ENCODE measurements around the gene TRAPPC3.
"Not testable (repeated sequence)": the region's sequence is repeated elsewhere in the genome, so short reads cannot be mapped to it uniquely, and the experiment has no call there.

Gene TRAPPC3

DNA sequence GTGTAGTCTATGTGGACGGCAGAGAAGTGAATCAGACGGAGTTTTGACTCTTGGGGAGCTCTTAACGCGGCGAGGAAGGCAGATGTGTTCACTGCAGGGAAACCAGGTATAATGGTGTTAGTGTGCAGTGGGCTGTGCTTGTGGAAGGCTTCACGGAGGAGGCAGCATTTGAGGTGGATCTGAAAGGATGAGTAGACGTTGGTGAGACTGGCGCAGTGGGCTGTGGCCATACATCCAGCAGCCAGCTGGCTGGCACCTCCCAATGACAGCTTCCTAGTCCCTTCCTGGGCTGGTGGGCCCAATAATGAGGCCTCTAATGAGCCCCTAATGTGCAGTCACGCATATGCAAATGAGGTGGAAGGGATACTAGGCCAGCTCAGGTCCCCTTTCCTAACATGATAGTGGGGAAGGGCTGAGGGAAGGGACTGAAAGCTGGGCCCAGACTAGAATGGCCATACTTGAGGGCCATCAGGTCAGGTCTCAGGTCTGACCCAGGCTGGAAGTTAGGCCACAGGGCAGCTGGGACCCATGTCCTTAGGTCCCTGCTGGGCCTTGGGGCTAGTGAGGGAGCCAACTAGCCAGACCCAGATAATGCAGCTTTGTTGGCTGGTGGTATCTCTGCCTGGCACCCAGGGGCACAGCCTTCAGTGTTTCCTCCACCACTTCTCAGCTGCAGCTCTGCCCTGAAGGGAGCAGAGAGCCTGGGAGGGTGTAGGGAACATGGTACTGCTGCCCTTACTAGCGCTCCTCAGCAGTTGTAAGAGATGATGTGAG, 10.5 kb upstream of the TRAPPC3 start:
- peaks cover 5% of the 10 kb centered on the region for H3K4me1 ChIP-seq (ENCODE audit: control insufficient read depth, insufficient read depth, low read length)
- H3K9me3 ChIP-seq (ENCODE audit: control insufficient read depth, insufficient read depth, low read depth, low read length), result no peaks in the 10 kb centered on the region
- POLR2A ChIA-PET, result interaction anchor here (0.6 to 2.3 kb wide), 4 partner anchors 9 to 44 kb away, joined by 4 to 28 read pairs (median 5); partner anchors contain the start of gene TRAPPC3
- H3K36me3 ChIP-seq (ENCODE audit: control insufficient read depth in 2 of 2, insufficient read depth in 1 of 2, low read length in 2 of 2), result peaks cover 0 to 58% of the 10 kb centered on the region in 2 experiments; a peak in 1 of 3 replicates
- CTCF ChIA-PET, result interaction anchor here (0.6 to 3.4 kb wide), 10 partner anchors 8 to 290 kb away, joined by 3 to 28 read pairs (median 5); partner anchors contain the start of genes OSCP1 and TRAPPC3
- peak overlapping the region; percentile 78; the same call in 1 of the 2 replicates for H3K27ac ChIP-seq (ENCODE audit: extremely low read depth, low read depth, low read length)
- H3K4me3 ChIP-seq (ENCODE audit: low read depth, low read length), result no peak overlapping the region
- TF ChIP-seq, protein P1, sequence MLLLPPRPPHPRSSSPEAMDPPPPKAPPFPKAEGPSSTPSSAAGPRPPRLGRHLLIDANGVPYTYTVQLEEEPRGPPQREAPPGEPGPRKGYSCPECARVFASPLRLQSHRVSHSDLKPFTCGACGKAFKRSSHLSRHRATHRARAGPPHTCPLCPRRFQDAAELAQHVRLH (tag by site-specific recombination; IDR thresholded peaks at IDR 0.05), result no peak
- no peak for TF ChIP-seq ZIC2 (tag by site-specific recombination; IDR thresholded peaks at IDR 0.05)
- TF ChIP-seq ZNF623 (tag by site-specific recombination; IDR thresholded peaks at IDR 0.05), result no peak
- TF ChIP-seq, protein P2, sequence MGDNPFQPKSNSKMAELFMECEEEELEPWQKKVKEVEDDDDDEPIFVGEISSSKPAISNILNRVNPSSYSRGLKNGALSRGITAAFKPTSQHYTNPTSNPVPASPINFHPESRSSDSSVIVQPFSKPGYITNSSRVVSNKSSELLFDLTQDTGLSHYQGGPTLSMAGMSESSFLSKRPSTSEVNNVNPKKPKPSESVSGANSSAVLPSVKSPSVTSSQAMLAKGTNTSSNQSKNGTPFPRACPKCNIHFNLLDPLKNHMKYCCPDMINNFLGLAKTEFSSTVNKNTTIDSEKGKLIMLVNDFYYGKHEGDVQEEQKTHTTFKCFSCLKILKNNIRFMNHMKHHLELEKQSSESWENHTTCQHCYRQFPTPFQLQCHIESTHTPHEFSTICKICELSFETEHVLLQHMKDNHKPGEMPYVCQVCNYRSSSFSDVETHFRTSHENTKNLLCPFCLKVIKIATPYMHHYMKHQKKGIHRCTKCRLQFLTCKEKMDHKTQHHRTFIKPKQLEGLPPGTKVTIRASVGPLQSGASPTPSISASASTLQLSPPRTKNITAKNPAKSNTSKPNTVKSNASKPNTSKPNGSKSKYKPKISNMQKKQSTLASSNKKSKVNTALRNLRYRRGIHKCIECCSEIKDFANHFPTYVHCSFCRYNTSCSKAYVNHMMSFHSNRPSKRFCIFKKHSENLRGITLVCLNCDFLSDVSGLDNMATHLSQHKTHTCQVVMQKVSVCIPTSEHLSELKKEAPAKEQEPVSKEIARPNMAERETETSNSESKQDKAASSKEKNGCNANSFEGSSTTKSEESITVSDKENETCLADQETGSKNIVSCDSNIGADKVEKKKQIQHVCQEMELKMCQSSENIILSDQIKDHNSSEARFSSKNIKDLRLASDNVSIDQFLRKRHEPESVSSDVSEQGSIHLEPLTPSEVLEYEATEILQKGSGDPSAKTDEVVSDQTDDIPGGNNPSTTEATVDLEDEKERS (tag by site-specific recombination; IDR thresholded peaks at IDR 0.05), result no peak
- no peak for TF ChIP-seq ZNF404 (tag by site-specific recombination; IDR thresholded peaks at IDR 0.05)
- TF ChIP-seq KLF9 (tag by site-specific recombination; IDR thresholded peaks at IDR 0.05; ENCODE audit: low read depth), result no peak
- no peak for TF ChIP-seq ZNF202 (tag by site-specific recombination; IDR thresholded peaks at IDR 0.05; ENCODE audit: borderline replicate concordance)
- TF ChIP-seq ZNF621 (tag by site-specific recombination; IDR thresholded peaks at IDR 0.05), result no peak
- TF ChIP-seq ZNF660 (tag by site-specific recombination; IDR thresholded peaks at IDR 0.05), result no peak
- TF ChIP-seq KLF8 (tag by site-specific recombination; IDR thresholded peaks at IDR 0.05), result no peak
- TF ChIP-seq, protein P3, sequence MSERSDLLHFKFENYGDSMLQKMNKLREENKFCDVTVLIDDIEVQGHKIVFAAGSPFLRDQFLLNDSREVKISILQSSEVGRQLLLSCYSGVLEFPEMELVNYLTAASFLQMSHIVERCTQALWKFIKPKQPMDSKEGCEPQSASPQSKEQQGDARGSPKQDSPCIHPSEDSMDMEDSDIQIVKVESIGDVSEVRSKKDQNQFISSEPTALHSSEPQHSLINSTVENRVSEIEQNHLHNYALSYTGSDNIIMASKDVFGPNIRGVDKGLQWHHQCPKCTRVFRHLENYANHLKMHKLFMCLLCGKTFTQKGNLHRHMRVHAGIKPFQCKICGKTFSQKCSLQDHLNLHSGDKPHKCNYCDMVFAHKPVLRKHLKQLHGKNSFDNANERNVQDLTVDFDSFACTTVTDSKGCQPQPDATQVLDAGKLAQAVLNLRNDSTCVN (tag by site-specific recombination; optimal IDR thresholded peaks at IDR 0.05), result no peak
- no peak for TF ChIP-seq ZFP3 (tag by site-specific recombination; IDR thresholded peaks at IDR 0.05; ENCODE audit: low read depth)
- TF ChIP-seq ZNF521 (tag by site-specific recombination; IDR thresholded peaks at IDR 0.05), result no peak
- TF ChIP-seq ZEB2 (tag by site-specific recombination; IDR thresholded peaks at IDR 0.05), result no peak
- TF ChIP-seq ZNF560 (tag by site-specific recombination; IDR thresholded peaks at IDR 0.05; ENCODE audit: borderline replicate concordance), result no peak
- TF ChIP-seq ZNF174 (tag by site-specific recombination; IDR thresholded peaks at IDR 0.05), result no peak

DNA sequence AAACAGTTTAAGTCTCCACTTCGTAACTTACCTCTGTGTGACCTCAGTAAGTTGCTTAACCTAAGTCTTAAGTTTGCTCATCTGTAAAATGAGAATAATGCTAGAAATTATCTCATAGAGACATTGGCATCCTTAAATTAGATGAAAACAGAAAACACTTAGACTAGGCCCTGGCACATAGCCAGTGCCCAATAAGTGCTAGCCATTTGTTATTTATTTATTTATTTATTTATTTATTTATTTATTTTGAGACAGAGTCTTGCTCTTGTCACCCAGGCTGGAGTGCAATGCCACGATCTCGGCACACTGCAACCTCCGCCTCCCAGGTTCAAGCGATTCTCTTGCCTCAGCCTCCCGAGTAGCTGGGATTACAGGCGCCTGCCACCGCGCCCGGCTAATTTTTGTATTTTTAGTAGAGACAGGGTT, 9.6 kb upstream of the TRAPPC3 start:
- ChIA-PET POLR2A (interaction anchor here (1.4 kb wide), 1 partner anchor 24 kb away, joined by 4 read pairs; no protein-coding TSS in a partner anchor), CTCF (interaction anchor here (1.0 to 2.3 kb wide), 3 partner anchors 9 to 127 kb away, joined by 3 to 12 read pairs (median 8); partner anchors contain the start of gene TRAPPC3)
- not testable (repeated sequence) for H3K9me3 ChIP-seq (ENCODE audit: control insufficient read depth, insufficient read depth, low read depth, low read length); H3K4me3 ChIP-seq (ENCODE audit: low read depth, low read length); H3K27ac ChIP-seq (ENCODE audit: extremely low read depth, low read depth, low read length); H3K4me1 ChIP-seq (ENCODE audit: control insufficient read depth, insufficient read depth, low read length)
- H3K36me3 ChIP-seq (ENCODE audit: control insufficient read depth in 2 of 2, insufficient read depth in 1 of 2, low read length in 2 of 2), result peaks cover 0 to 49% of the 10 kb centered on the region in 2 experiments; a peak in 1 of 3 replicates
- TF ChIP-seq ZNF629 (tag by site-specific recombination; IDR thresholded peaks at IDR 0.05), result peak; percentile 71
- TF ChIP-seq ZNF548 (tag by site-specific recombination; IDR thresholded peaks at IDR 0.05), result 0 out of 2 replicates have a peak, but pooled peaks have one; percentile 35
- peak; percentile 65; the same call in 1 of the 2 replicates for TF ChIP-seq MZF1 (tag by site-specific recombination; IDR thresholded peaks at IDR 0.05; ENCODE audit: borderline replicate concordance)
- TF ChIP-seq, protein P4, sequence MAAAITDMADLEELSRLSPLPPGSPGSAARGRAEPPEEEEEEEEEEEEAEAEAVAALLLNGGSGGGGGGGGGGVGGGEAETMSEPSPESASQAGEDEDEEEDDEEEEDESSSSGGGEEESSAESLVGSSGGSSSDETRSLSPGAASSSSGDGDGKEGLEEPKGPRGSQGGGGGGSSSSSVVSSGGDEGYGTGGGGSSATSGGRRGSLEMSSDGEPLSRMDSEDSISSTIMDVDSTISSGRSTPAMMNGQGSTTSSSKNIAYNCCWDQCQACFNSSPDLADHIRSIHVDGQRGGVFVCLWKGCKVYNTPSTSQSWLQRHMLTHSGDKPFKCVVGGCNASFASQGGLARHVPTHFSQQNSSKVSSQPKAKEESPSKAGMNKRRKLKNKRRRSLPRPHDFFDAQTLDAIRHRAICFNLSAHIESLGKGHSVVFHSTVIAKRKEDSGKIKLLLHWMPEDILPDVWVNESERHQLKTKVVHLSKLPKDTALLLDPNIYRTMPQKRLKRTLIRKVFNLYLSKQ (tag by site-specific recombination; IDR thresholded peaks at IDR 0.05; ENCODE audit: borderline replicate concordance), result 0 out of 2 replicates have a peak, but pooled peaks have one; percentile 70
- TF ChIP-seq FEZF1 (tag by site-specific recombination; IDR thresholded peaks at IDR 0.05), result peak; percentile 9; the same call in 1 of the 2 replicates
- TF ChIP-seq GFI1B (tag by site-specific recombination; IDR thresholded peaks at IDR 0.05), result peak; percentile 62; the same call in 1 of the 2 replicates
- TF ChIP-seq ZNF266 (tag by site-specific recombination; IDR thresholded peaks at IDR 0.05; ENCODE audit: low read depth), result peak; percentile 93
- peak; percentile 89 for TF ChIP-seq ZNF664 (tag by site-specific recombination; IDR thresholded peaks at IDR 0.05)
- peak; percentile 92 for TF ChIP-seq ZNF292 (tag by site-specific recombination; IDR thresholded peaks at IDR 0.05; ENCODE audit: borderline replicate concordance, low read depth)
- peak; percentile 80; the same call in 1 of the 2 replicates for TF ChIP-seq GLI2 (tag by site-specific recombination; IDR thresholded peaks at IDR 0.05; ENCODE audit: borderline replicate concordance, low read depth)
- peak; percentile 85; the same call in 1 of the 2 replicates for TF ChIP-seq OVOL3 (tag by site-specific recombination; IDR thresholded peaks at IDR 0.05)
- peak; percentile 95 for TF ChIP-seq ZNF433 (tag by site-specific recombination; IDR thresholded peaks at IDR 0.05; ENCODE audit: low read depth)
- peak; percentile 35 for TF ChIP-seq ZNF341 (tag by site-specific recombination; IDR thresholded peaks at IDR 0.05; ENCODE audit: low read depth)
